Measurements from ENCODE around the gene NCF1.
"Not testable (repeated sequence)": the region's sequence is repeated elsewhere in the genome, so short reads cannot be mapped to it uniquely, and the experiment has no call there.

NCF1 gene

GRCh38 chr7:74773760-74774750 lies at the start of gene NCF1:
NCF1 (plus strand) TSS chr7:74774011; CDS start chr7:74774032, 21 bp downstream.
- not testable (repeated sequence) for H3K4me1 Mint-ChIP-seq; DNase-seq (ENCODE audit: low spot score in 2 of 2); H3K4me3 Mint-ChIP-seq; H3K9me3 Mint-ChIP-seq; H3K27ac Mint-ChIP-seq; H3K36me3 Mint-ChIP-seq
- ATAC-seq, result peak; percentile 31

GRCh38 chr7:74725840-74726239 lies 48.0 kb upstream of the NCF1 start:
- DNase-seq (ENCODE audit: low spot score in 2 of 2), result no peak
- Mint-ChIP-seq H3K4me3 (no peak overlapping the region), H3K36me3 (peaks cover 70% of the 10 kb centered on the region)

GRCh38 chr7:74726309-74727101 lies 47.3 kb upstream of the NCF1 start:
- DNase-seq (ENCODE audit: low spot score in 2 of 2) (no peak), ATAC-seq (no peak)
- no peaks in the 10 kb centered on the region for H3K4me1 Mint-ChIP-seq
- no peaks in the 10 kb centered on the region for H3K9me3 Mint-ChIP-seq
- H3K27ac Mint-ChIP-seq, result peak overlapping the region; percentile 54
- peaks cover 69% of the 10 kb centered on the region for H3K36me3 Mint-ChIP-seq
- H3K4me3 Mint-ChIP-seq, result no peak overlapping the region

More at GRCh38 chr7:74725840-74726239, 48.0 kb upstream of the NCF1 start:
- Mint-ChIP-seq H3K4me1 (no peaks in the 10 kb centered on the region), H3K9me3 (no peaks in the 10 kb centered on the region), H3K27ac (peak overlapping the region; percentile 55)
- ATAC-seq, result no peak

- not testable (repeated sequence) for H3K4me1 Mint-ChIP-seq; H3K9me3 Mint-ChIP-seq; ATAC-seq; H3K27ac Mint-ChIP-seq; H3K4me3 Mint-ChIP-seq; DNase-seq (ENCODE audit: low spot score in 2 of 2)
- H3K36me3 Mint-ChIP-seq, result peaks cover 58% of the 10 kb centered on the region
Observed at GRCh38 chr7:74728686-74729085, 45.1 kb upstream of the NCF1 start.

GRCh38 chr7:74730186-74730585 lies 43.6 kb upstream of the NCF1 start:
- H3K9me3 Mint-ChIP-seq; H3K27ac Mint-ChIP-seq; H3K4me1 Mint-ChIP-seq; ATAC-seq; H3K4me3 Mint-ChIP-seq; DNase-seq (ENCODE audit: low spot score in 2 of 2): not testable (repeated sequence)
- H3K36me3 Mint-ChIP-seq, result peaks cover 48% of the 10 kb centered on the region

GRCh38 chr7:74739974-74740703 lies 33.7 kb upstream of the NCF1 start:
- ATAC-seq; H3K27ac Mint-ChIP-seq; DNase-seq (ENCODE audit: low spot score in 2 of 2); H3K9me3 Mint-ChIP-seq; H3K4me3 Mint-ChIP-seq; H3K36me3 Mint-ChIP-seq; H3K4me1 Mint-ChIP-seq: not testable (repeated sequence)

GRCh38 chr7:74743936-74744557 lies 29.8 kb upstream of the NCF1 start:
- ATAC-seq, result not testable (repeated sequence)

GRCh38 chr7:74753921-74754482 lies 19.8 kb upstream of the NCF1 start:
- H3K4me1 Mint-ChIP-seq; H3K9me3 Mint-ChIP-seq; H3K36me3 Mint-ChIP-seq; DNase-seq (ENCODE audit: low spot score in 2 of 2); H3K4me3 Mint-ChIP-seq; H3K27ac Mint-ChIP-seq; ATAC-seq: not testable (repeated sequence)

More at GRCh38 chr7:74743936-74744557, 29.8 kb upstream of the NCF1 start:
- not testable (repeated sequence) for H3K4me3 Mint-ChIP-seq; DNase-seq (ENCODE audit: low spot score in 2 of 2); H3K4me1 Mint-ChIP-seq; H3K36me3 Mint-ChIP-seq; H3K27ac Mint-ChIP-seq; H3K9me3 Mint-ChIP-seq

- H3K4me3 Mint-ChIP-seq; DNase-seq (ENCODE audit: low spot score in 2 of 2); ATAC-seq; H3K27ac Mint-ChIP-seq; H3K4me1 Mint-ChIP-seq; H3K36me3 Mint-ChIP-seq; H3K9me3 Mint-ChIP-seq: not testable (repeated sequence)
Observed at GRCh38 chr7:74756673-74757072, 17.1 kb upstream of the NCF1 start.

- H3K27ac Mint-ChIP-seq; ATAC-seq; H3K4me1 Mint-ChIP-seq; H3K9me3 Mint-ChIP-seq; DNase-seq (ENCODE audit: low spot score in 2 of 2); H3K36me3 Mint-ChIP-seq; H3K4me3 Mint-ChIP-seq: not testable (repeated sequence)
Observed at GRCh38 chr7:74758268-74758667, 15.5 kb upstream of the NCF1 start.

GRCh38 chr7:74758982-74759381 lies 14.8 kb upstream of the NCF1 start:
- H3K9me3 Mint-ChIP-seq; DNase-seq (ENCODE audit: low spot score in 2 of 2); ATAC-seq; H3K36me3 Mint-ChIP-seq; H3K27ac Mint-ChIP-seq; H3K4me1 Mint-ChIP-seq; H3K4me3 Mint-ChIP-seq: not testable (repeated sequence)

GRCh38 chr7:74765205-74765918 lies 8.4 kb upstream of the NCF1 start:
- H3K4me3 Mint-ChIP-seq; H3K36me3 Mint-ChIP-seq; DNase-seq (ENCODE audit: low spot score in 2 of 2); H3K27ac Mint-ChIP-seq; H3K4me1 Mint-ChIP-seq; H3K9me3 Mint-ChIP-seq: not testable (repeated sequence)
- ATAC-seq, result peak; percentile 66

GRCh38 chr7:74766509-74766908 lies 7.3 kb upstream of the NCF1 start:
- not testable (repeated sequence) for H3K4me1 Mint-ChIP-seq
- peak; percentile 27 for ATAC-seq

GRCh38 chr7:74766991-74767390 lies 6.8 kb upstream of the NCF1 start:
- ATAC-seq, result peak; percentile 11
- H3K36me3 Mint-ChIP-seq; H3K27ac Mint-ChIP-seq; H3K4me3 Mint-ChIP-seq; DNase-seq (ENCODE audit: low spot score in 2 of 2); H3K9me3 Mint-ChIP-seq; H3K4me1 Mint-ChIP-seq: not testable (repeated sequence)

More at GRCh38 chr7:74766509-74766908, 7.3 kb upstream of the NCF1 start:
- not testable (repeated sequence) for H3K27ac Mint-ChIP-seq; H3K36me3 Mint-ChIP-seq; DNase-seq (ENCODE audit: low spot score in 2 of 2); H3K9me3 Mint-ChIP-seq; H3K4me3 Mint-ChIP-seq
